Psoas muscle (tissue), 8 donors: ENCODE measurements around the gene ADAMTS2. TPM values are rescaled to one million over a fixed set of nuclear protein-coding genes. Genes with fewer than 3 reads are reported as not detected.
A peak's percentile ranks its signal among the peaks of the same experiment; 100 is the strongest.

ENCODE experiments used
- ATAC-seq, 4 donors: fragments of 200-7000 bp; cut with Tn5 transposase; one replicate each; pipeline ENCODE4 v1.9.1; 2020; ENCODE audit warnings: moderate library complexity in 3 of 4, mild to moderate bottlenecking in 2 of 4
- DNase-seq, 2 donors: peaks; one replicate each; pipeline ENCODE4 v3.0.0-alpha.2; 2020
- H3K27ac ChIP-seq: fragments of 200-600 bp; one replicate; pipeline ENCODE4 v1.8.0; 2022
- H3K27me3 ChIP-seq, 3 donors: fragments of 200-600 bp in 1 of 3; one replicate each; pipeline versions ENCODE4 v1.6.1 to v1.8.0; 2013 to 2022; ENCODE audit warnings: low read length in 2 of 3, mild to moderate bottlenecking in 2 of 3, moderate library complexity in 1 of 3; ENCODE audit not compliant: insufficient read depth in 3 of 3
- H3K36me3 ChIP-seq, 2 donors: fragments of 200-600 bp in 1 of 2; one replicate each; pipeline versions ENCODE4 v1.6.1 to v1.8.0; 2013 to 2022; ENCODE audit warnings: low read depth in 1 of 2, mild to moderate bottlenecking in 1 of 2, moderate library complexity in 1 of 2; ENCODE audit not compliant: insufficient read depth in 1 of 2
- H3K4me1 ChIP-seq: fragments of 200-600 bp; one replicate; pipeline ENCODE4 v1.8.0; 2022
- H3K4me3 ChIP-seq: fragments of 200-600 bp; one replicate; pipeline ENCODE4 v1.8.0; 2022; ENCODE audit warnings: mild to moderate bottlenecking
- H3K9me3 ChIP-seq: fragments of 200-600 bp; one replicate; pipeline ENCODE4 v1.8.0; 2022
- WGBS, 3 donors: extraction: QIAGEN DNeasy Blood & Tissue Kit; methylation state at CpG; one replicate each; pipeline versions ENCODE4 v1.1.6 to v1.1.7; 2013; 5-methylcytosine and 5-hydroxymethylcytosine counted together
- intact Hi-C, 2 donors: fragments of 100-400 bp; cut with DNase I; formaldehyde crosslinking; loops; one replicate each; pipeline versions ENCODE4 v1.11.0 to v1.14.2; 2022
- polyA plus RNA-seq, 3 donors: library from polyadenylated mRNA; stranded (reverse); fragments of 200-250 nt; gene quantifications; one replicate each; pipeline ENCODE4 v1.2.3, GENCODE V29; 2013
- total RNA-seq, 4 donors: library from RNA; stranded (reverse); fragmentation: NEBNext Ultra II Directional in 2 of 4; extraction: Animal tissue kit (Norgen Biotek cat#: 25700) in 2 of 4; gene quantifications; one replicate each; pipeline versions ENCODE4 v1.2.1 to v1.2.4, GENCODE V29; 2021 to 2023
- TF ChIP-seq, protein P1 (sequence below): fragments of 200-600 bp; IDR thresholded peaks from one replicate; pipeline ENCODE4 v1.8.0; 2022; ENCODE audit warnings: antibody characterized with exemption
- donor health status: healthy with polysubstance abuse.
- donor health status: DM: no; HTN: no; CAD: no; lungs with moderate emphysema.
- donor health status: Bipolar disorder and iron deficiency.
- donor health status: healthy.
- donor health status: DM: yes; HTN: yes; CAD: no.
- donor health status: DM: no; HTN: no; CAD: no.
- donor health status: DM: no; HTN: no; CAD: no.
- donor health status: DM: yes; HTN: yes; CAD: no.

ADAMTS2 gene
- total and polyA plus RNA-seq, 7 donors = 0.83 to 3.7 (median 2.0) TPM

DNA sequence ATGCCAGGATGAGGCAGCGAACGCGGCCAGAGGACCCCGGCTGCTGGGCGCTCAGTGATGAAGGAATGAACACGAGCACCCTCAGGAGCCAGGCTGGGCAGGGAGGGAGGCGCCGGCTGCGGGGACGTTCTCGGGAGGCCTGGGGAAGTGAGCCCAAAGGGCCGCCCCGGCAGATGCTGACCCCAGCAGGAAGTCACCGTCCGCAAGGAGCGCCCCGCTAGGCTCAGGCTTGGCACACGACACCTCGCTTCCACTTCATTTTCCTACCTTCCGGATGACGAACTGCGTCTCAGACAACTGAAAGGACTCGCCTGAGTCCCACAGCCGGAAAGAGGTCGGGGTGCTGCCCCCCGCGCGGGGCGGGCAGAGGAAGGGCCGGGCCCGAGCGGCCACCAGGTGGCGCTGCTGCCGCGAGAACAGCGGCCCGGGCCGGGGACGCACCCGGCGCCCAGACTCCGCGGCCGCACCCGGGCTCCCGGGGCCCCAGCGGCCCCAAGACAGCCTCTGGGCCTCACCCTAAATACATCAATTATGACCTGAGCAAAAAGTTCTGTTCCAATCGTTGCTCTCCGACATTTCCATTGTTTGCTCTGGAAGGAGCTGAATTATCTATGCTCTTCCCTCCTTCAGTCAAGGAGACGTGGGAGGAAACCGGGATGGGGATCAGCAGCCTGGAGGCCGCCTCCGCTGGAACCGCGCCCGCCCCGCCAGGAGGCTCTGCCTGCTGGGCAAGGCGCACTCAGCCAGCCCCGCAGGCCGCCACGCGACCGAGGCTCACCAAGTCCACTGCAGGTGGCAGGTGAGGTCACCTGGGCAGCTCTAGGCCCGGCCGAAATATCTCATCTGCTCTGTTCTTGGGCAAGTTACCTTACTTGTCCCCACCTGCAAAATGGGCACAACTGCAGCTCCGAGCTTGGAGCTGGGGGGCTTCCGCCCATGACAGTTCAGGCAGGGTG lies 178.1 kb downstream of the ADAMTS2 start:
- Histone ChIP-seq H3K9me3 (no peaks in the 10 kb centered on the region), H3K36me3 (no peaks in the 10 kb centered on the region), H3K27me3 (peaks cover 0 to under 1% (median 0%) of the 10 kb centered on the region in 3 donors), H3K4me3 (peak overlapping the region; percentile 49), H3K4me1 (no peaks in the 10 kb centered on the region), H3K27ac (no peak overlapping the region)
- ATAC-seq = peak; percentile 61 to 92 (median 82)
- intact Hi-C loops = loop anchor here (1.0 to 5.0 kb wide), 3 partner anchors 175 to 327 kb away; partner anchors contain the start of gene ADAMTS2 (in 1 of the 2)
- 18 to 27% (median 19%) methylated on average over 65 to 67 of the region's 67 CpGs for WGBS, 3 donors
- DNase-seq = peak; percentile 58 to 68
- TF ChIP-seq, protein P1, sequence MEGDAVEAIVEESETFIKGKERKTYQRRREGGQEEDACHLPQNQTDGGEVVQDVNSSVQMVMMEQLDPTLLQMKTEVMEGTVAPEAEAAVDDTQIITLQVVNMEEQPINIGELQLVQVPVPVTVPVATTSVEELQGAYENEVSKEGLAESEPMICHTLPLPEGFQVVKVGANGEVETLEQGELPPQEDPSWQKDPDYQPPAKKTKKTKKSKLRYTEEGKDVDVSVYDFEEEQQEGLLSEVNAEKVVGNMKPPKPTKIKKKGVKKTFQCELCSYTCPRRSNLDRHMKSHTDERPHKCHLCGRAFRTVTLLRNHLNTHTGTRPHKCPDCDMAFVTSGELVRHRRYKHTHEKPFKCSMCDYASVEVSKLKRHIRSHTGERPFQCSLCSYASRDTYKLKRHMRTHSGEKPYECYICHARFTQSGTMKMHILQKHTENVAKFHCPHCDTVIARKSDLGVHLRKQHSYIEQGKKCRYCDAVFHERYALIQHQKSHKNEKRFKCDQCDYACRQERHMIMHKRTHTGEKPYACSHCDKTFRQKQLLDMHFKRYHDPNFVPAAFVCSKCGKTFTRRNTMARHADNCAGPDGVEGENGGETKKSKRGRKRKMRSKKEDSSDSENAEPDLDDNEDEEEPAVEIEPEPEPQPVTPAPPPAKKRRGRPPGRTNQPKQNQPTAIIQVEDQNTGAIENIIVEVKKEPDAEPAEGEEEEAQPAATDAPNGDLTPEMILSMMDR = peak; percentile 99

DNA sequence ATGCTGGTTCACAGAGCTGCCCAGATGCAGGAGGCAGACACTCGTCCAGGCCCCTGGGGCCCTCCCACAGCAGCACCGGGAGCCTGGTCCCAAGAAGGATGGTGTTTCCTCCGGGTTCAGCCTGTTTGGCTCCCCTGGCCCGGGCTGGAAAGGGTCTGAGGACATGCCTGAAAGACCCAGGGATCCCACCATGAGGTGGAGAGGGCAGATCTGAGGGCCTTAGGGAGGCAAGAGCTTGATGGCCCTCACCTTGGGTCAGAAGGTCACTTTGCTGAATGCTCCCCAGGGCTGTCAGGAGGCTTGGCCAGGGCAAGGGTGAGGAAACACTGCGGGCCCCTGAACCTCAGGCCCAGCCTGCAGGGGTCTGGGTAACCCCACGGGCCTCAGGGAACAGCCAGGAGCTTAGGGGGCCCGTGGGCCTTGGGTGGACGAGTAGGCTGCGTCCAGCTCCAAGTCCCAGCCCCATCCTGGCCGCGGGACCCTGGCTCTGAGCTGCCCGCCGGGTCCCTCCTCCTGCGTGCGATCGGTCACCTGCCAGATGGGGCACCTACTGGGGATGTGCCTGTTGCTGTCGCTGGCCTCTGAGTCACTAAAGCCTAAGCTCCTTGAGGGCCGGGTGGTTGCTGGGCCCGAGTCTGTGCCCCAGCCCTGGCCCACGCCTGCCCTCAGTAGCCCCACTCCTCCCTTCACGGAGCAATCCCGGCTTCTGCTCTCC lies 178.9 kb downstream of the ADAMTS2 start:
- WGBS, 3 donors = 75 to 87% (median 85%) methylated on average over 18 to 22 of the region's 22 CpGs
- Histone ChIP-seq H3K36me3 (no peaks in the 10 kb centered on the region), H3K27ac (no peak overlapping the region), H3K27me3 (no peaks in the 10 kb centered on the region), H3K4me3 (no peak overlapping the region), H3K9me3 (no peaks in the 10 kb centered on the region), H3K4me1 (no peaks in the 10 kb centered on the region)
- ATAC-seq = no peak
- intact Hi-C loops = loop anchor here (5.0 kb wide), 2 partner anchors 176 to 181 kb away; partner anchors contain the start of gene ADAMTS2 (in 1 of the 2)
- TF ChIP-seq, protein P1 = no peak
- no peak for DNase-seq

DNA sequence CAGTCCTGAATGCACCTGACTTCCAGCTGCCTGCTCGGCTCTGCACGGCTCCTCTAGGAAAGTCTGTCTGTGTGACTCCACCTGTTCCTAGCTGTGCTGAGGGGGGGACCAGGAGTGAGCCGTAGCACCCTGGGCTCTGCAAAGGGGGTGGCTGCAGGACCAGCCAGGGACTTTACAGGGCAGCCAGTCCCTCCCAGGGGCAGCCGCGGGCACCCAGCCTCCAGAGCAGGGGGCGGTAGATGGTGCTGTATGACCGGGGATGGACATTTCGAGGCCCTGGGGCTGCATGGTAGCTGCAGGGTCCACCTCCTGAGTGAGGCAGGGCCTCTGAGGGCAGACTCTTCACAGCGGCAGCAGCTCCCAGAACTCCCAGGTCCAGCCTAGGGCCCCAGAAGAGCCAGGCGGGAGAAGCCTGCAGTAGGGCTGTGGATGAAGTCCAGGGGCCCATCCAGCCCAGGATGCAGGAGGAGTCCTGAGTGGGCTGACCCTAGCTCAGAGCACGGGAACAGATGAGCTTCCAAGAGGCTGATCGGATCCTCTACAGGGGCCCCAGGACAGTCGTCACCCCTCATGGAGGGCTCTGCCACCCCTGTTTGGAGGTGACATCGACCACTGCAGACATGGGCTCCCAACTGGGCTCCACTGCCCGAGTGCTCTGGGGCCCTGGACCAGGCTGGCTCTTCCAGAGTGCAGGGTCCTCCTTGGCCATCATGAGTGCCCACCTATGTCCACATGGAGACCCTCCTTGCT lies 179.7 kb downstream of the ADAMTS2 start:
- TF ChIP-seq, protein P1 = no peak
- H3K27me3 ChIP-seq = no peaks in the 10 kb centered on the region
- H3K27ac ChIP-seq = no peak overlapping the region
- intact Hi-C loops = loop anchor here (5.0 kb wide), 2 partner anchors 177 to 182 kb away; partner anchors contain the start of gene ADAMTS2 (in 1 of the 2)
- DNase-seq = no peak
- no peak for ATAC-seq
- no peak overlapping the region for H3K4me3 ChIP-seq
- no peaks in the 10 kb centered on the region for H3K9me3 ChIP-seq
- no peaks in the 10 kb centered on the region for H3K36me3 ChIP-seq
- no peaks in the 10 kb centered on the region for H3K4me1 ChIP-seq
- 85 to 92% (median 91%) methylated on average over 15 of the region's 15 CpGs for WGBS, 3 donors
